ENCODE results near the gene SIGLEC11. TPM values are rescaled to one million over a fixed set of nuclear protein-coding genes. Genes with fewer than 3 reads are reported as not detected.
"Not testable (repeated sequence)": the region's sequence is repeated elsewhere in the genome, so short reads cannot be mapped to it uniquely, and the experiment has no call there.

SIGLEC11 gene
- total RNA-seq, 1 experiment from 2014 or later, result not detected

GRCh38 chr19:49927526-49928264, 33.3 kb downstream of the SIGLEC11 start:
- H3K9me3 ChIP-seq, result no peaks in the 10 kb centered on the region
- CTCF ChIA-PET, result no interaction called here
- DNase-seq, result no peak
- intact Hi-C loops (cut with micrococcal nuclease; ENCODE audit: unreplicated experiment), result no loop called here
- peaks cover 9% of the 10 kb centered on the region for H3K4me1 ChIP-seq
- H3K4me3 ChIP-seq (ENCODE audit: low read depth, low read length), result peak overlapping the region; percentile 99
- no TSS peak for BruUV-seq (replicated peaks)
- H3K9me3 Mint-ChIP-seq (ENCODE audit: unreplicated experiment), result no peaks in the 10 kb centered on the region
- peaks cover 7% of the 10 kb centered on the region for H3K36me3 ChIP-seq (ENCODE audit: control insufficient read depth, insufficient read depth, low read length)
- peak overlapping the region; percentile 92 for H3K27ac Mint-ChIP-seq (ENCODE audit: unreplicated experiment)
- H3K27me3 Mint-ChIP-seq (ENCODE audit: insufficient read depth, unreplicated experiment), result no peaks in the 10 kb centered on the region
- peaks cover 91% of the 10 kb centered on the region for H3K36me3 Mint-ChIP-seq (ENCODE audit: insufficient read depth, unreplicated experiment)
- peak overlapping the region; percentile 81 for H3K4me3 Mint-ChIP-seq (ENCODE audit: unreplicated experiment)
- H3K27me3 ChIP-seq (replicated peaks; ENCODE audit: control insufficient read depth, insufficient read depth, low read length), result no peaks in the 10 kb centered on the region
- TF ChIP-seq CTCF (IDR thresholded peaks at IDR 0.05; ENCODE audit: insufficient read depth in 1 of 2, low read depth in 1 of 2, low read length in 1 of 2, severe bottlenecking in 1 of 2, unreplicated experiment in 1 of 2), result no peak
- POLR2A ChIA-PET, result interaction anchor here (0.7 to 1.7 kb wide), 3 partner anchors 14 to 405 kb away, joined by 3 to 5 read pairs (median 4); no protein-coding TSS in a partner anchor
- peaks cover 14% of the 10 kb centered on the region for H3K4me1 Mint-ChIP-seq (ENCODE audit: low read depth, unreplicated experiment)

GRCh38 chr19:49926515-49926914, 34.5 kb downstream of the SIGLEC11 start:
- no peaks in the 10 kb centered on the region for H3K9me3 ChIP-seq
- H3K36me3 Mint-ChIP-seq (ENCODE audit: insufficient read depth, unreplicated experiment), result peaks cover 92% of the 10 kb centered on the region
- intact Hi-C loops (cut with micrococcal nuclease; ENCODE audit: unreplicated experiment), result no loop called here
- ChIA-PET POLR2A (no interaction called here), CTCF (no interaction called here)
- H3K36me3 ChIP-seq (ENCODE audit: control insufficient read depth, insufficient read depth, low read length), result peaks cover 7% of the 10 kb centered on the region
- BruUV-seq (replicated peaks), result no TSS peak
- DNase-seq, result no peak
- TF ChIP-seq CTCF (IDR thresholded peaks at IDR 0.05; ENCODE audit: insufficient read depth in 1 of 2, low read depth in 1 of 2, low read length in 1 of 2, severe bottlenecking in 1 of 2, unreplicated experiment in 1 of 2), result no peak
- H3K4me1 Mint-ChIP-seq (ENCODE audit: low read depth, unreplicated experiment), result peaks cover 14% of the 10 kb centered on the region
- H3K4me3 ChIP-seq (ENCODE audit: low read depth, low read length), result no peak overlapping the region
- H3K27me3 ChIP-seq (replicated peaks; ENCODE audit: control insufficient read depth, insufficient read depth, low read length), result no peaks in the 10 kb centered on the region
- H3K4me1 ChIP-seq, result peaks cover 9% of the 10 kb centered on the region
- H3K4me3 Mint-ChIP-seq (ENCODE audit: unreplicated experiment), result no peak overlapping the region
- no peaks in the 10 kb centered on the region for H3K27me3 Mint-ChIP-seq (ENCODE audit: insufficient read depth, unreplicated experiment)
- no peak overlapping the region for H3K27ac Mint-ChIP-seq (ENCODE audit: unreplicated experiment)
- no peaks in the 10 kb centered on the region for H3K9me3 Mint-ChIP-seq (ENCODE audit: unreplicated experiment)

GRCh38 chr19:49925486-49925885, 35.5 kb downstream of the SIGLEC11 start:
- intact Hi-C loops (cut with micrococcal nuclease; ENCODE audit: unreplicated experiment), result no loop called here
- ChIA-PET CTCF (no interaction called here), POLR2A (no interaction called here)
- Mint-ChIP-seq H3K27me3 (ENCODE audit: insufficient read depth, unreplicated experiment) (no peaks in the 10 kb centered on the region), H3K36me3 (ENCODE audit: insufficient read depth, unreplicated experiment) (peaks cover 98% of the 10 kb centered on the region), H3K27ac (ENCODE audit: unreplicated experiment) (no peak overlapping the region), H3K4me3 (ENCODE audit: unreplicated experiment) (no peak overlapping the region), H3K4me1 (ENCODE audit: low read depth, unreplicated experiment) (peaks cover 14% of the 10 kb centered on the region), H3K9me3 (ENCODE audit: unreplicated experiment) (no peaks in the 10 kb centered on the region)
- TF ChIP-seq CTCF (IDR thresholded peaks at IDR 0.05; ENCODE audit: insufficient read depth in 1 of 2, low read depth in 1 of 2, low read length in 1 of 2, severe bottlenecking in 1 of 2, unreplicated experiment in 1 of 2), result no peak
- Histone ChIP-seq H3K9me3 (no peaks in the 10 kb centered on the region), H3K4me3 (ENCODE audit: low read depth, low read length) (no peak overlapping the region), H3K27me3 (replicated peaks; ENCODE audit: control insufficient read depth, insufficient read depth, low read length) (no peaks in the 10 kb centered on the region), H3K36me3 (ENCODE audit: control insufficient read depth, insufficient read depth, low read length) (peaks cover 7% of the 10 kb centered on the region), H3K4me1 (peaks cover 9% of the 10 kb centered on the region)
- no TSS peak for BruUV-seq (replicated peaks)
- no peak for DNase-seq

GRCh38 chr19:49924881-49925210, 36.1 kb downstream of the SIGLEC11 start:
- POLR2A ChIA-PET; H3K4me3 Mint-ChIP-seq (ENCODE audit: unreplicated experiment); H3K27me3 Mint-ChIP-seq (ENCODE audit: insufficient read depth, unreplicated experiment); H3K27me3 ChIP-seq (replicated peaks; ENCODE audit: control insufficient read depth, insufficient read depth, low read length); H3K9me3 ChIP-seq; H3K4me1 ChIP-seq; CTCF ChIA-PET; H3K9me3 Mint-ChIP-seq (ENCODE audit: unreplicated experiment); H3K36me3 ChIP-seq (ENCODE audit: control insufficient read depth, insufficient read depth, low read length); intact Hi-C loops (cut with micrococcal nuclease; ENCODE audit: unreplicated experiment); H3K4me3 ChIP-seq (ENCODE audit: low read depth, low read length); H3K4me1 Mint-ChIP-seq (ENCODE audit: low read depth, unreplicated experiment); BruUV-seq (replicated peaks); DNase-seq: not testable (repeated sequence)
- Mint-ChIP-seq H3K36me3 (ENCODE audit: insufficient read depth, unreplicated experiment) (peaks cover 98% of the 10 kb centered on the region), H3K27ac (ENCODE audit: unreplicated experiment) (peak overlapping the region; percentile 90)
